Endothelial cell of umbilical vein (primary cell): ENCODE data around the gene THSD4. TPM values are rescaled to one million over a fixed set of nuclear protein-coding genes. Genes with fewer than 3 reads are reported as not detected.

ENCODE experiments used
- BruUV-seq: library from RNA; stranded (reverse); fragments of 400-500 nt; replicated peaks from 2 replicates; lab custom pipeline; 2021; lab: Mats Ljungman, UMichigan
- CTCF ChIA-PET: fragments of 300-600, 350-600 bp; sonication (Branson Sonifier 250); formaldehyde crosslinking; loops from one replicate; lab custom pipeline; 2021; ENCODE audit warnings: antibody characterized with exemption, inconsistent platforms; lab: Charles Lee
- POLR2A ChIA-PET: fragments of 300-600, 350-600 bp; sonication (Branson Sonifier 250); formaldehyde crosslinking; loops from one replicate; lab custom pipeline; 2021; ENCODE audit warnings: antibody characterized with exemption, inconsistent platforms; lab: Charles Lee
- DNase-seq: peaks from one replicate; pipeline ENCODE4 v3.0.0-alpha.2; 2011; ENCODE audit warnings: low read depth, low spot score
- FAIRE-seq: peaks from 2 replicates; lab custom pipeline; 2011; peaks lifted over from hg19 to GRCh38; lab: Jason Lieb, UNC
- H2AFZ ChIP-seq: 2 replicates; pipeline ENCODE4 v1.6.0; 2012; ENCODE audit warnings: low read depth, low read length, control low read depth, inconsistent platforms
- H3K27ac ChIP-seq: 2 replicates; pipeline ENCODE4 v1.5.1; 2011; ENCODE audit warnings: low read depth, mild to moderate bottlenecking, control low read depth, low read length, moderate library complexity; ENCODE audit not compliant: insufficient read depth
- H3K27me3 ChIP-seq, 2 experiments: 2 replicates each; pipeline versions ENCODE4 v1.6.0 to v1.6.1; 2011; ENCODE audit warnings: low read length in 2 of 2, mixed read lengths in 1 of 2; ENCODE audit not compliant: control insufficient read depth in 2 of 2, insufficient read depth in 2 of 2
- H3K36me3 ChIP-seq, 2 experiments: 2 replicates in 1 of 2; 3 replicates in 1 of 2; pipeline ENCODE4 v1.5.1; 2011; ENCODE audit warnings: low read length in 2 of 2, mild to moderate bottlenecking in 1 of 2, moderate library complexity in 1 of 2; ENCODE audit not compliant: control insufficient read depth in 2 of 2, insufficient read depth in 2 of 2; ENCODE audit errors: extremely low read depth in 1 of 2
- H3K4me1 ChIP-seq: 3 replicates; pipeline ENCODE4 v1.5.1; 2011; ENCODE audit warnings: mild to moderate bottlenecking, low read length; ENCODE audit not compliant: control insufficient read depth, insufficient read depth; ENCODE audit errors: extremely low read depth
- H3K4me2 ChIP-seq: 2 replicates; pipeline ENCODE4 v1.6.1; 2011; ENCODE audit warnings: low read length, control low read depth, mixed read lengths; ENCODE audit not compliant: insufficient read depth
- H3K4me3 ChIP-seq, 3 experiments: fragments of 200-600 bp in 1 of 3; sonication (generic), shearing (Covaris generic) in 1 of 3; replicated peaks in 1 of 3; 2 replicates each; pipeline ENCODE4 v1.5.1; 2011 to 2016; ENCODE audit warnings: control low read depth in 3 of 3, low read length in 3 of 3, mild to moderate bottlenecking in 2 of 3, inconsistent platforms in 1 of 3, low read depth in 1 of 3, moderate library complexity in 1 of 3; ENCODE audit not compliant: insufficient read depth in 1 of 3
- H3K79me2 ChIP-seq: 2 replicates; pipeline ENCODE4 v1.6.0; 2012; ENCODE audit warnings: low read length, inconsistent platforms; ENCODE audit not compliant: control insufficient read depth, insufficient read depth
- H3K9ac ChIP-seq: replicated peaks from 2 replicates; pipeline ENCODE3; 2011; ENCODE audit warnings: low read length, control low read depth; ENCODE audit not compliant: insufficient read depth; ENCODE audit errors: extremely low read depth
- H3K9me1 ChIP-seq: replicated peaks from 3 replicates; pipeline ENCODE4 v1.6.0; 2011; ENCODE audit warnings: mild to moderate bottlenecking, low read length; ENCODE audit not compliant: control insufficient read depth, insufficient read depth; ENCODE audit errors: extremely low read depth
- H3K9me3 ChIP-seq: replicated peaks from 2 replicates; pipeline ENCODE4 v1.5.1; 2012; ENCODE audit warnings: low read length, inconsistent platforms; ENCODE audit not compliant: control insufficient read depth, insufficient read depth
- H4K20me1 ChIP-seq: replicated peaks from 2 replicates; pipeline ENCODE3; 2011; ENCODE audit warnings: mild to moderate bottlenecking, low read length; ENCODE audit not compliant: control insufficient read depth, insufficient read depth; ENCODE audit errors: extremely low read depth
- CTCF ChIP-seq, 2 donors: IDR thresholded peaks; 1 replicate in 1 of 2; 2 replicates in 1 of 2; pipeline ENCODE4 v1.5.1; 2011; ENCODE audit warnings: low read length in 2 of 2, mild to moderate bottlenecking in 2 of 2, moderate library complexity in 2 of 2, control low read depth in 1 of 2, inconsistent platforms in 1 of 2, low read depth in 1 of 2; ENCODE audit not compliant: insufficient read depth in 1 of 2; ENCODE audit errors: extremely low read depth in 1 of 2
- EZH2 ChIP-seq: IDR thresholded peaks from 2 replicates; pipeline ENCODE4 v1.6.1; 2012; ENCODE audit warnings: borderline replicate concordance, low read depth, mild to moderate bottlenecking, moderate library complexity, low read length, inconsistent platforms; ENCODE audit not compliant: severe bottlenecking
- FOS ChIP-seq: IDR thresholded peaks from 2 replicates; pipeline ENCODE4 v1.6.1; 2011; ENCODE audit warnings: mild to moderate bottlenecking, low read length, moderate library complexity, borderline replicate concordance; ENCODE audit not compliant: insufficient read depth
- GATA2 ChIP-seq: IDR thresholded peaks from 2 replicates; pipeline ENCODE4 v1.7.0; 2011; ENCODE audit warnings: low read depth, mild to moderate bottlenecking, moderate library complexity, mixed read lengths, low read length; ENCODE audit not compliant: insufficient read length, insufficient read depth
- JUN ChIP-seq: IDR thresholded peaks from 2 replicates; pipeline ENCODE4 v1.6.1; 2011; ENCODE audit warnings: borderline replicate concordance, low read depth; ENCODE audit not compliant: insufficient read length, insufficient read depth
- MAX ChIP-seq: IDR thresholded peaks from 2 replicates; pipeline ENCODE4 v1.6.1; 2011; ENCODE audit not compliant: insufficient read depth, insufficient read length
- MYC ChIP-seq: IDR thresholded peaks from one replicate; pipeline ENCODE4 v1.6.1; 2011; ENCODE audit warnings: mild to moderate bottlenecking, low read depth, low read length
- POLR2A ChIP-seq: IDR thresholded peaks from 2 replicates; pipeline ENCODE4 v1.6.1; 2012; ENCODE audit warnings: low read depth, mild to moderate bottlenecking, control low read depth, low read length
- POLR2AphosphoS5 ChIP-seq: IDR thresholded peaks from 2 replicates; pipeline ENCODE4 v1.6.1; 2012; ENCODE audit warnings: low read depth, mild to moderate bottlenecking, control low read depth, low read length, moderate library complexity; ENCODE audit not compliant: insufficient read depth
- dilution Hi-C: fragments of 300-500 bp; cut with MboI; formaldehyde crosslinking; loops from one replicate; pipeline ENCODE4 v1.15.0; 2019; ENCODE audit warnings: low sequenced_read_pairs; ENCODE audit not compliant: extremely low pct_ligation_motif_present
- intact Hi-C: fragments of 100-400 bp; cut with micrococcal nuclease; formaldehyde crosslinking; loops from one replicate; pipeline ENCODE4 v1.10.0; 2022
- polyA plus RNA-seq, 4 experiments: library from polyadenylated mRNA; depleted of rRNA in 3 of 4; stranded (reverse) in 3 of 4; unstranded in 1 of 4; fragments of >200 nt; gene quantifications; 2 replicates each; pipeline versions ENCODE4 v1.2.1 to v1.2.3, GENCODE V29; 2011 to 2012; ENCODE audit warnings: missing spikeins in 1 of 4
- total RNA-seq: library from RNA; stranded (reverse); gene quantifications from 2 replicates; pipeline ENCODE4 v1.2.3, GENCODE V29; 2021

THSD4 gene
- total and polyA plus RNA-seq, 2 donors (not counting 3 experiments of a cell fraction or from before 2014, with no cell fraction given): 9.9 to 25.4 TPM

GRCh38 chr15:71709808-71710418, 594.6 kb downstream of the THSD4 start:
- no TSS peak for BruUV-seq
- DNase-seq (no peak), FAIRE-seq (no peak)
- Histone ChIP-seq H3K9me1 (no peaks in the 10 kb centered on the region), H3K27me3 (peaks cover 0 to 5% of the 10 kb centered on the region in 2 experiments), H3K9ac (no peak overlapping the region), H2AFZ (no peak overlapping the region), H3K36me3 (no peaks in the 10 kb centered on the region), H3K4me3 (no peak overlapping the region), H3K4me1 (peaks cover 8% of the 10 kb centered on the region), H4K20me1 (no peaks in the 10 kb centered on the region), H3K4me2 (no peak overlapping the region), H3K9me3 (no peaks in the 10 kb centered on the region), H3K79me2 (no peaks in the 10 kb centered on the region), H3K27ac (no peak overlapping the region)
- CTCF ChIA-PET: interaction anchor here (1.1 to 1.2 kb wide), 2 partner anchors 9 to 34 kb away, joined by 3 to 5 read pairs; no protein-coding TSS in a partner anchor
- TF ChIP-seq EZH2: no peak
- no peak for TF ChIP-seq POLR2AphosphoS5
- no peak for TF ChIP-seq GATA2
- no peak for TF ChIP-seq FOS
- TF ChIP-seq JUN: no peak
- no peak for TF ChIP-seq MYC
- no peak for TF ChIP-seq CTCF (IDR thresholded peaks at IDR 0.05; ENCODE audit: extremely low read depth in 1 of 2, insufficient read depth in 1 of 2, low read depth in 1 of 2, low read length in 2 of 2)
- TF ChIP-seq POLR2A: no peak
- no peak for TF ChIP-seq MAX
- intact Hi-C loops: no loop called here
- dilution Hi-C loops: no loop called here
- POLR2A ChIA-PET: no interaction called here
